Lung (tissue), 12 donors: ENCODE data around the gene DCLRE1B. TPM values are rescaled to one million over a fixed set of nuclear protein-coding genes. Genes with fewer than 3 reads are reported as not detected.

Source experiments
- ATAC-seq: fragments of 200-7000 bp; cut with Tn5 transposase; one replicate; pipeline ENCODE4 v1.9.1; 2020; ENCODE audit warnings: moderate number of reproducible peaks; ENCODE audit not compliant: insufficient read depth, low FRiP score
- DNase-seq, 3 donors: peaks; one replicate each; pipeline ENCODE4 v3.0.0-alpha.2; 2013 to 2017
- H3K27ac ChIP-seq, 2 donors: one replicate each; pipeline ENCODE4 v1.5.1; 2013; ENCODE audit warnings: mild to moderate bottlenecking in 2 of 2, moderate library complexity in 2 of 2, control low read depth in 1 of 2, inconsistent platforms in 1 of 2, low read depth in 1 of 2, low read length in 1 of 2
- H3K27me3 ChIP-seq, 3 donors: one replicate each; pipeline ENCODE4 v1.5.1; 2013; ENCODE audit warnings: low read length in 2 of 3; ENCODE audit not compliant: control insufficient read depth in 3 of 3, insufficient read depth in 3 of 3
- H3K36me3 ChIP-seq, 4 donors: one replicate each; pipeline ENCODE4 v1.5.1; 2013; ENCODE audit warnings: low read length in 4 of 4, mild to moderate bottlenecking in 1 of 4, moderate library complexity in 1 of 4; ENCODE audit not compliant: control insufficient read depth in 4 of 4, insufficient read depth in 4 of 4
- H3K4me1 ChIP-seq, 5 donors: one replicate each; pipeline ENCODE4 v1.5.1; 2013; ENCODE audit warnings: low read length in 5 of 5, mild to moderate bottlenecking in 2 of 5, moderate library complexity in 1 of 5; ENCODE audit not compliant: control insufficient read depth in 5 of 5, insufficient read depth in 5 of 5
- H3K4me3 ChIP-seq: one replicate; pipeline ENCODE4 v1.5.1; 2013; ENCODE audit warnings: mild to moderate bottlenecking, control low read depth, moderate library complexity
- H3K9ac ChIP-seq, 2 donors: one replicate each; pipeline ENCODE4 v1.5.1; 2013; ENCODE audit warnings: low read length in 2 of 2, control low read depth in 1 of 2; ENCODE audit not compliant: insufficient read depth in 1 of 2
- H3K9me3 ChIP-seq, 4 donors: one replicate each; pipeline ENCODE4 v1.5.1; 2013; ENCODE audit warnings: low read length in 3 of 4, mild to moderate bottlenecking in 1 of 4, moderate library complexity in 1 of 4; ENCODE audit not compliant: control insufficient read depth in 4 of 4, insufficient read depth in 3 of 4
- CTCF ChIP-seq: IDR thresholded peaks from 2 replicates; pipeline ENCODE4 v1.5.1; 2012; ENCODE audit warnings: mild to moderate bottlenecking; ENCODE audit errors: control extremely low read depth, extremely low read depth
- WGBS, 2 donors: extraction: QIAGEN DNeasy Blood & Tissue Kit; methylation state at CpG; one replicate each; pipeline ENCODE4 v1.1.7; 2013; 5-methylcytosine and 5-hydroxymethylcytosine counted together
- polyA plus RNA-seq, 2 donors: library from polyadenylated mRNA; stranded (reverse); fragments of 200-250 nt; gene quantifications; one replicate each; pipeline ENCODE4 v1.2.1, GENCODE V29; 2013
- total RNA-seq, 2 donors: library from RNA; depleted of rRNA in 1 of 2; stranded (reverse); fragments of >200 nt in 1 of 2; gene quantifications; one replicate each; pipeline ENCODE4 v1.2.1, GENCODE V29; 2014 to 2021
- donor health status: control.
- donor health status: control.
- donor health status: Bipolar disorder and iron deficiency.
- donor health status: healthy.
- donor health status: DM: yes; HTN: yes; CAD: no.

The DCLRE1B gene
- total and polyA plus RNA-seq, 4 donors = 2.6 to 7.8 (median 5.2) TPM

GRCh38 chr1:113860891-113861290 is 44.2 kb upstream of the DCLRE1B start:
- H3K36me3 ChIP-seq = no peaks in the 10 kb centered on the region
- no peaks in the 10 kb centered on the region for H3K9me3 ChIP-seq
- no peak overlapping the region for H3K4me3 ChIP-seq
- no peaks in the 10 kb centered on the region for H3K27me3 ChIP-seq
- no peak overlapping the region for H3K9ac ChIP-seq
- no peaks in the 10 kb centered on the region for H3K4me1 ChIP-seq
- DNase-seq = no peak
- TF ChIP-seq CTCF = no peak
- WGBS, 2 donors = 62 to 70% methylated on average over 3 of the region's 3 CpGs
- no peak for ATAC-seq
- no peak overlapping the region for H3K27ac ChIP-seq

DNA sequence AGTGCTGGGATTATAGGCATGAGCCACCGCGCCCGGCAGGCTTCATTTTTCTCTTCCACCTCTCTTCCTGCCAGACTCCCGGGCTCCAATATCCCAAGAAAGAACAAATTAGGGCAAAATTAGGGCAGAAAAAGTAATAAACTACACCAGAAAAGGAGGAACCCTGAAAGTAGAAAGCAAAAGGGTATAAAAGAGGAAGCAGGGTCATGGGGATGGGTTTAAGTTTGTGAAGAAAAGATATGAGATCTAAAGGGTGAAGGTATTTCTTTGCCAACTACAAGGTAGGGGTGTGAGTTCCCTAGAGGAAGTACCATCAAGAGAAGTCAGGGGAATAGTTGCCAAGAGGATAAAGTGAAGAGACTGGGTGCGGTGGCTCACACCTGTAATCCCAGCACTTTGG is 43.5 kb upstream of the DCLRE1B start:
- Histone ChIP-seq H3K4me1 (no peaks in the 10 kb centered on the region), H3K27me3 (no peaks in the 10 kb centered on the region), H3K9me3 (no peaks in the 10 kb centered on the region), H3K9ac (no peak overlapping the region), H3K27ac (no peak overlapping the region), H3K36me3 (no peaks in the 10 kb centered on the region), H3K4me3 (no peak overlapping the region)
- DNase-seq = no peak
- no peak for ATAC-seq
- no peak for TF ChIP-seq CTCF
- WGBS, 2 donors = 87 to 88% methylated on average over 5 of the region's 5 CpGs

DNA sequence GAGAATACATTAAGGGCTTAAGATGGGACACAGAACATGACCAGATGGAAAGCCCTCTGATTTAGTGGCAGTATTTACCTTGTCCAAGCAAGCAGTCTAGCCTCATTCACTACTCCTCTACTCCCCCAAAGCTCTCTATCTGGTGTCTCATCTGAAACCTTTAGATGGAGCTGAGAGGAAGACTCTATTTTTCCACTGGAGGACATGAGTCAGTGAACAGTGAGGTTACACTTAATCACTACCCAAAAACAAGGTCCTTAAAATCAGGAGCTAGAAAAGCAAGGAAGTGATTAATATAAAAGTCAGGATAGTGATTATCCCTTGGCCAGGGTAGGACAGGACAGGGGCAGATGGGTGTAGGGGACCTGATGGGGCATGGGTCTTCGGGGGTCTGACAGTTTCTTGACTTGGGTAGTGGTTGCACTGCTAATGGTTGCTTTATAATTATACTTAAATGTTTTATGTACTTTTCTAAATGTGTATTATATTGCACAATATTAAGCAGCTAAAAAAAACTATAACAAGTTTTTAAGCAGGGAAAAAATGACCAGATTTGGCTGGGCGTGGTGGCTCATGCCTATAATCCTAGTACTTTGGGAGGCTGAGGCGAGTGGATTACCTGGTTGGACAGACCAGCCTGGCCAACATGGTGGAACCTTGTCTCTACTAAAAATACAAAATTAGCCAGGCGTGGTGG is 36.6 kb upstream of the DCLRE1B start:
- Histone ChIP-seq H3K9ac (no peak overlapping the region), H3K4me3 (no peak overlapping the region), H3K4me1 (no peaks in the 10 kb centered on the region), H3K36me3 (no peaks in the 10 kb centered on the region), H3K9me3 (no peaks in the 10 kb centered on the region), H3K27me3 (no peaks in the 10 kb centered on the region), H3K27ac (no peak overlapping the region)
- TF ChIP-seq CTCF = no peak
- ATAC-seq (no peak), DNase-seq (no peak)
- 93 to 96% methylated on average over 4 of the region's 4 CpGs for WGBS, 2 donors

DNA sequence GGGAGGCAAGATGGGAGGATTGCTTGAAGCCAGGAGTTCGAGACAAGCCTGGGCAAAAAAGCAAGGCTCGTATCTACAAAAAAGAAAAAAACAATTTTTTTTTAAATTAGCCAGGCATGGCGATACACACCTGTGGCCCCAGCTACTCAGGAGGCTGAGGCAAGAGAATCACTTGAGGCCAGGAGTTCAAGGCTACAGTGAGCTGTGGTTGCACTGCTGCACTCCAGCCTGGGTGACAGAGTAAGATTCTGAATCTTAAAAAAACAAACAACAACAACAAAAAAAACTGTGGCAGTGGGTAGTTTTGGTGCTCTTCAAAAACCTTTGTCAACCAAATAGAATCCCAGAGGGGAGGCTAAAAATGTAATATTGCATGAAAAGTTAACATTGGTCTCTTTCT is 34.3 kb upstream of the DCLRE1B start:
- H3K4me1 ChIP-seq = no peaks in the 10 kb centered on the region
- DNase-seq (no peak), ATAC-seq (no peak)
- no peaks in the 10 kb centered on the region for H3K36me3 ChIP-seq
- no peak overlapping the region for H3K9ac ChIP-seq
- H3K27ac ChIP-seq = no peak overlapping the region
- TF ChIP-seq CTCF = no peak
- no peaks in the 10 kb centered on the region for H3K27me3 ChIP-seq
- no peak overlapping the region for H3K4me3 ChIP-seq
- WGBS, 2 donors = 82 to 83% methylated on average over 3 of the region's 3 CpGs
- no peaks in the 10 kb centered on the region for H3K9me3 ChIP-seq
